SIG-M5 treated with dmso at 0.1 percent for 504 hours (cell line): ENCODE measurements around the gene VPS16.
A peak's percentile ranks its signal among the peaks of the same experiment; 100 is the strongest.

ENCODE experiments used
- DNase-seq: peaks from one replicate; lab custom pipeline; 2025; ENCODE audit not compliant: unreplicated experiment; lab: John Stamatoyannopoulos, UW

VPS16 gene

DNA sequence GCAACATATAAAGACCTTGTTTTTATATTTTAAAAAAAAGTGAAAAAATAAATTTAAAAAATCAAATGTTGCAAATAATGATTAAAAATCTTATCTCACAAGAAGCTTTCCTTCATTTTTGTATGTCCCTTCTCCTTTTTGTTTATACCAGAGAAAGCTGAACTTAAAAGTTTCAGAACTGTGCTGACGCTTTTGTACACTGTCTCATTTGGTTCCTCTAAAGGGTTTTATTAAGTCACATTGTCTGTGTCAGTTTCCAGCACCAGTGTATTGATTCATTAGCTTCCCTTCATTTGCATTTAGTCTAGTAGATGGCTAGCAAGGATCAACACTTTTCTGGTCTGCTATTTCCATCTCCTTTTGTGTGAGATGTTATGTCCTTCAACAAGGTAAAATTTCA is 6.8 kb upstream of the VPS16 start:
- DNase-seq: no peak

DNA sequence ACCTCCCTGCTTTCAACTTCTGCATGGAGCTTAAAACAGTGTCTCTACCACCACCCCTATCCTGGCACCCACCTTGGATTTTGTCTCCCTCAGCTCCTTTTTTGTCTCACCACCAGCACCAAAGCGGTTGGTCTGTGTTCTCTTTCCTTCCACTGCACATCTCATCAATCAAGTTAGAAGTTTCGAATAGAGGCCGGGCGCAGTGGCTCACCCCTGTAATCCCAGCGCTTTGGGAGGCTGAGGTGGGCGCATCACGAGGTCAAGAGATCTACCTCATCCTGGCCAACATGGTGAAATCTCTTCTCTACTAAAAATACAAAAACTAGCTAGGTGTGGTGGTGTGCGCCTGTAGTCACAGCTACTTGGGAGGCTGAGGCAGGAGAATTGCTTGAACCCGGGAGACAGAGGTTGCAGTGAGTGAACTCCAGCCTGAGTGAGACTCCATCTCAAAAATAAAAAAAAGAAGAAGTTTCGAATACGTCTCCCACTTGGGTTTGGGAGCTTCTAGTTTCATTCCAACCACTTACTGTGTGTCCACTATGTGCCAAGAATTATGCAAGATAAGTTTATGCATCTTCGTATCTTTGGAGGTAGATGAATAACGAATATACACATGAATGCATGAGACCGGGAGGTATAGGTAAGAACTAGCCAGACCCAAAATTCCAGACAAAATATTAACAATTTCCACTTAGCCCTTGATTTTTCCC is 6.0 kb upstream of the VPS16 start:
- DNase-seq: no peak

DNA sequence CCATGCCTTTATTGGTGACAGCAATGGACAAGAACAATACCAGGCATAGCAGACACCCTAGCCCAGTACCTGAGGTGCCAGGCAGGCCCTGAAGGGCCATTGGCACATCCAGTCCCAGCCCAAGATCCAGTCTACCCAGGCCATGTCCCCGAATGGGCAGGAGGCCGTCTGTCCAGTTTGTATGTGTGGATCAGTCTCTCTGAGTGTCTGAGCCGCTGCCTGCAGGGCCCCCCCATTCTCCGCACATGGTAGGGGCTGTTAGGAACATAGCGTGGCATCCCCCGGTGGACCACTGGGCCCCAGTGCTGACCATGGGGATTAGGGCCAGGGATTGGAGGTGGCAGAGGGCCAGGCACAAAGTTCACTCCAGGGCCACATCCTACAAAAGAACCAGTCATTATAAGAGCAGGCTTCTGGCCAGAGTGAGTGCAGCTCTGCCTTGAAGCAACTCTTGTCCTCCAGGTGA is 5.2 kb upstream of the VPS16 start:
- no peak for DNase-seq

DNA sequence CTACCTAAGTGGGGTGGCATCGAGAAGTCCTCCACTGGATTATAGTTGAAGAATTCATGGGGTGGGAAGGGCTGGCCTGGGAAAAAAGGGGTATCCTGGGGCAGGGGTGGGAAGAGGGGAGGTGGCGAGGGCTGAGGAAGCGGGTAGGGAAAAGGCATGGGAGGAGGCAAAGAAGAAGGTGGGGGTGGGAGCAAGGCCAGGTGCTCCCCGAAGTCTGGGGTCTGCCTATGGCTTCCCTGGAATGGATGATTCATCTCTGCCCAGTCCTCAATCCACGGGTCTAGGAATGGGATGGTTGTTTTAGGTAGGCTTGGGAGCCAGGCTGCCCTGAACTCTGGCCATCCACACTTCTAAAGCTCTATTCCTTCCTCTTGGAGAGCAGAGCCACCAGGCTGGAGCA is 4.5 kb upstream of the VPS16 start:
- no peak for DNase-seq

DNA sequence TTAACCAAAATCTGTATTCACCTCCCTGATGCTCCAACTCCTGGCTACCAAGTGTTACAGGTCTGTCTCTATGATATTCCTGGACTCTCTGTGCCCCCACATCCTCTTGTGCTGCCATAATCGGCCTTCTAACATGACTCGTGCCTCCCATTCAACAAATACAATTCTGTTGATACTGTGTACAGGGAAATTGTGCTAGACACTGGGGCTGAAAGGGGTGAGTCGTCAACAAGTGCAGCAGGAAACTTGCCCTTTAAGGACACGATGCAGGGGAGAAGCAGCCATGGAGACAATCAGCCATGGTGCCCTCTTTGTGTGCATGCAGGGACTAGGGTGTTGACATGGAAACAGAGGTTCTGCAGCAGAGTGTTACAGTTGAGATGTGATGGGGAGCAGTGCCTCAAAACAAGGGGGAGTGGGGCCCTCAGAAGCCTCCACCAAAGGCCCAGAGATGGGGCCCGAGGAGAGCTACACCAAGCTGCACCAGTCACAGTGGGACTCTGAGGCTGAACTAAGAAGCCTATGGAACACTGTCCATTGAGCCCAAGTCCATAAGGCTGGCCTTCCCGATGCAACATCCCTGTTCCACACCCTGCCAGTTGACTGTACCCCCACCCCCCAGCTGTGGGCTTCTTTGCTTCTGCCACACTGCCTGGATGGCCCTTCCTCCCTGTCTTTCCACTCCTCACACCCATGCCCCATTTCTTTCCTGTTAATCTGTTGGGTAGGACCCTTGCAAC is 3.2 kb upstream of the VPS16 start:
- no peak for DNase-seq

DNA sequence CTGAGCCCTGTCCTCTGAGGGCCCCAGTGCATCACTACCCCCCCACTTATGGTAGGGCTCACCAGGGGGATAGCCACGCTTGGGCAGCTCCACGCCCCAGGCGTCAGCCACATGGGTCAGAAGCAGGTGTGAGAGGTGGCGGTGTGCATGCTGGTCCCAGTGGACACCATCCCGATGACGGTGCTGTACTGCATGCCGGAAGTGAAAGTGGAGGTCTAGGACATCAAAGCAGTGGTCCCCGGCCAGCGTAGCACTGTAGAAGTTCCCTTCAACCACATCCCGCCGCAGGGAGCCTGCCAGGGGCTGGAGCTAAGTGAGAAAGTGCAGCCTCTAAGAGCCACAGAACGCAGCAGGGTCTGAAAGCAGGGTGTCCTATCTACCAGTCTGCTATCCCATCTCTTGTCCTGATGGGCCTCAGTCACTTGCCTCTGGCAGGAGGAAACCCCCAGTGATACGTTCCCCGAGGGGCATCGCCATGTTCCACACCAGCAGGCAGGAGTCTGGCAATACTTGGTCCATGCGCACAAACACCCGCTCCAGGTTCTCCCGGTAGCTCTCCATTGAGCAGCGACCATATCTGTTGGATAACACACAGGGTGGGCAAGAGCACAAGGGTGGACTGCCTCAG is 2.3 kb upstream of the VPS16 start:
- no peak for DNase-seq

DNA sequence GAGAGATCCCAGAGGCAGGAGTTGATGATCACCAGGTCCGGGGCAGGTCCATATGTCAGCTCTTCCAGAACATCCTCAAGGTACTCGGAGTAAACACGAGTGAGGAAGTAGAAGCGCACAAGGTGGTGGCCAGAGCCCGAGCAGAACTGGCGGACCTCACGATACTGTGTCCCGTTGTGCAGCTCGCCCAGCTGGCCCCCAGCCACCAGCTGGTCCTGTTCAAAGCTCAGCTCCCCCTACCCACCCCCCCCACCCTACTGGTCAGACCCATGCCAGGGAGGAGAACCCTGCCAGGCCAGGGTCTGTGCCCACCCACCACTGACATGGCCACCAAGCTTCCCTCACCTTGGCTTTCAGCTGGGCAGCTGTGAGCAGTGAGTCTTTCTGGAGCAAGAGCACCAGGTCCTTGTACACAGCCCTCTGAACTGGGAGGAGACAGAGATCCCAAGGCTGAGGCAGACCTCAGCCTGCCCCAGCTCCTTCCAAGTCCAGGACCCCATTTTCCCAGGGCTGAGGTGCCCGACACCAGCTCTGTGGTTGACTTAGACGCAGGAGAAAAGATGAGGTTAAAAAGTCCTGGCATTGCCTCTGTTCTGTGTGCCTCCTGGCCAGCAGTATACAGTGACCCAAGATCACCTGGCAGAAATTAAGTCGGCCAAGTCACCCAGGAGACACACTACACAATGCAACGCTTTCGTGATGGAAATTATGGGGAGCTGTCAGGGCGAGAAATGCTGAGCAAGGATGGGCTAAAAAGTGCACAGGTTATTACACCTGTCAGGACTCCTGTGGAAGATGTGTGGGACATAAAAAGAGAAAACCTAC is 1.5 kb upstream of the VPS16 start:
- no peak for DNase-seq

DNA sequence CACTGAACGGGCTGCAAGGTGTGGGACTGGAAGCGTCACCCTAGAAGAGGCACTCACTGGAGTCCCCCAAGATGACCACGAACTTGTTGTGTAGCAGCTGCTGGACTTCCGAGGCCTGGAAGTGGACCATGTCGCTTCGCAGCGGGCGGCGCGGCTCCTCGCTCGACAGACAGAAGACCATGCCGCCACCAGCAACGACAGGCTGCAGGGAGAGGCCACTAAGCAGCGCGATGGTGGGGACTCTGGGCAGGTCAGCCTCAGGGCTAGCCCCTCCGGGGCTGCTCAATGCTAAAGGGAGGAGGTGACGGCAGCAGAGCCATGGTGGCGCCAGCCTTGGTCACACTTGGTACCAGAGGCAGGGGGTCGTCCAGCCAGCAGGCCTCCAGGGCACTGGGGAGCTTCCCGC is 810 bp upstream of the VPS16 start:
- DNase-seq: no peak

DNA sequence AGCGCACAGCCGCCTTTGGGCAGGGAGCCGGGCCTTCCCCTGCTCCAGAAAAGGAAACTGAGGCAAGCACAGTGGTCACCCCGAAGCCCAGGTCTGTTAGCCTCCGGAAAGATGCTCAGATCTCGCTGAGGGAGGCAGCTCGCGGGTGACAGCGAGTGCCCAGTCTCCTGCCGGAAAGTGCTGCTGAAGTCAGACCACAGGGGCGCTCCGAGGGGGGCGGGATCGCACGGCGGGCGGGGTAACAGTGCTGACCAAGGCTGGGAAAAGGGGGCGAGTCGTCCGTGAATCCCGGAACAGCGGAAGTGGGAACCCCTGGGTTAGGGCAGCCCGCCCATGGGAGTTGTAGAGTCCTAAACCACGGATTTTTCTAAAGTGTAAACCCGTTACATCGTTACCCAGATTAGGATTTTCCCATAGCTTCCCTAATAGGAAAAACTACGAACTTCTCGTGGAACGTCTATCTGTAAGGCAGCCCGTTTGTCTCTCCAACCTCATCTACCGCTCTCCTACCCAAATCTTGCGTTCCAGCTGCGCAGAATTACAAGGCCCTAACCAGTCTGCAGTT is 504 bp downstream of the VPS16 start:
- DNase-seq: peak; percentile 22

DNA sequence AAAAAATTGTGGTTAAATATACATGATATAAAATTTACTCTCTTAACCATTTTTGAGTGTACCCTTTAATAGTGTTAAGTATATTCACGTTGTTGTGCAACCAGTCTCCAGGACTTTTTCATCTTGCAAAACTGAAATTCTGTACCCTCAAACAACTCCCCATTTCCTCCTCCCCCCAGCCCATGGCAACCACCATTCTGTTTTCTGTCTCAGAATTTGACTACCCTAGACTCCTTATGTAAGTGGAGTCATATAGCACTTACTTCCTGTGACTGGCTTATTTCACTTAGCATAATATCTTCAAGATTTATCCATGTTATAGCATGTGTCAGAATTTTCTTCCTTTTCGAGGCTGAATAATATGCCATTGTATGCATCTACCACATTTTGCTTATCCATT is 5.1 kb downstream of the VPS16 start:
- no peak for DNase-seq

DNA sequence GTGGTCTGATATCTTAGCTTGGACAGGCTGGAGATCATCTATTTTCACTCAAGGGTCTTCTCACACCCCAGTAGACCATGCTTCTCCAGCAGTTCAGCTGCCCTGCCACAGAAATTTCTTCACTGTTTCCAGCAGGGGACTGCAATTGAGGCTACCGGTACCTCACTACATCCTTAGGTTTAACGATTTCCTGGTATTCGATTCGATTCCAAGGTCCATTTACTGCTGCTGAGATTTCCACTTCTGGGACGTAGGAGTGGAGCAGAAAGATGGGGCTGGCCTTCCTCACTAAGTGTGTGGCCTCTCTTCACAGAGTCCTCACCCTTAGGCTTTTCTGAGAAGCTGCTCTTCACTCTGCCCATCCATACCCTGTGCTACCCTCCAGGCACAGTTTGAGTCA is 6.2 kb downstream of the VPS16 start:
- DNase-seq: no peak

DNA sequence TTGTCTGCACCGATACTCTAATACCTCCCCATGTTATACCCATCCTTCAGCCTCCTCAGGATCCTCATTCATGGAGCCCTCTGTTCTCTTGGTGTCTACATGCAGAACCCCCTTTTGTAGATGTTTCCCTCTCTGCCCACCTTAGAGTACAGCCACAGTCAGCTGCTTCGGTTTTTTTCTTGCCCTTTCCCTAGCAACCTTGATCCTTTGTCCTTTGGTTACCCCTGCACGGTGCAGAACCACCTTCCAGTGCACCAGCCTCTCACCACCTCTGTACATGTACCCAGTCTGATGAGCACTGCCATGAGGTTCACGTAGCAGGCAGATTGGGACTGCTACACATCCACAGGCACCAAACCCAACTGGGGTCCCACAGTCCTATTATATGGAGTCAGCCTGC is 7.3 kb downstream of the VPS16 start:
- DNase-seq: no peak

DNA sequence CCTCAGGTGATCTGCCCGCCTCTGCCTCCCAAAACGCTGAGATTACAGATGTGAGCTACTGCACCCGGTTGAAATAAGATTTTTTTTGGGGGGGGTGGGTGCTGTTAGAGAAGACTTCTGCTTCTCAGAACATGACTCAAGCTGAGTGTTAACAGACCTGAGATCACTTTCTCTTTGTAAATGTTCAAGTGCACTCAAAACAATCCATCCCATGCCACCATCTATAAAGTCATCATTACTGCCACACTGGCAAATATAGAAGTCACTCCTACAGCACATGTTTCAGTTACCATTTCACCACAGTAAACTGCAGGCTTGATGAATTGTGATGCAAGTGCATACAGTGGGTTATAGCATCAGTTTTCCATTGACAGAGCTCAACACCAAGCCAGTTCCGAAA is 9.0 kb downstream of the VPS16 start:
- no peak for DNase-seq

DNA sequence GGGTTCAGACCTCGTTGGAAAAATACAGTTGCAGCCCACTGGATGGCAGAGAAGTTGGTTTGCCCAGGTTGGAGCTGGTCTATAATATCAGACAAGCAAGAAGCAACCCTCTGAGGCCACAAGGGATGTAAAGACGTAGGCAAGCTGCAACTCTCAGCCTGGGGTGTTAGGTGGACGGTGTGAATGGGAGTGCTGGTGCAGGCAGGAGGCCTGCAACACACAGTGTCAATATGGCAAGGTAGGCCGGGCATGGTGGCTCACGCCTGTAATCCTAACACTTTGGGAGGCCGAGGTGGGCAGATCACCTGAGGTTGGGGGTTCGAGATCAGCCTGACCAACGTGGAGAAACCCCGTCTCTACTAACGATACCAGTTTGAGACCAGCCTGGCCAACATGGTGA is 10.5 kb downstream of the VPS16 start:
- no peak for DNase-seq

DNA sequence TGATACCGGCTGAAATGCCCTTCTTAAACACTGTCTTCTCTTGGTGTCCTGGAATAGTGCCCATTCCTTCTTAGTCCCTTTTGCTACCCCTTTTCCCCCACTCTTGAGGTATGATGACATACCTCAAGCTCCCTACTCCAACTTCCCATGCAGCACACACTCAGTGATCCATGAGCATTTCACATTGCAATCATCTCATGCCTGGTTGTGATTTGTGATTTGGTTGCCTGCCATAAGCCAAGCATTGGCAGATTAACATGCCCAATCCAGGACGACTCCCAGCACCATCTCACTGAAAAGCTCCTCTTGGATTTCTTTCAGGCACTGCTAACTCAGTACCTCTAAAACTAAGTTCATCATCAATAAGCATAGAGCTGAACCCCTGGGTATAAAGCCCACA is 18.0 kb downstream of the VPS16 start:
- no peak for DNase-seq

DNA sequence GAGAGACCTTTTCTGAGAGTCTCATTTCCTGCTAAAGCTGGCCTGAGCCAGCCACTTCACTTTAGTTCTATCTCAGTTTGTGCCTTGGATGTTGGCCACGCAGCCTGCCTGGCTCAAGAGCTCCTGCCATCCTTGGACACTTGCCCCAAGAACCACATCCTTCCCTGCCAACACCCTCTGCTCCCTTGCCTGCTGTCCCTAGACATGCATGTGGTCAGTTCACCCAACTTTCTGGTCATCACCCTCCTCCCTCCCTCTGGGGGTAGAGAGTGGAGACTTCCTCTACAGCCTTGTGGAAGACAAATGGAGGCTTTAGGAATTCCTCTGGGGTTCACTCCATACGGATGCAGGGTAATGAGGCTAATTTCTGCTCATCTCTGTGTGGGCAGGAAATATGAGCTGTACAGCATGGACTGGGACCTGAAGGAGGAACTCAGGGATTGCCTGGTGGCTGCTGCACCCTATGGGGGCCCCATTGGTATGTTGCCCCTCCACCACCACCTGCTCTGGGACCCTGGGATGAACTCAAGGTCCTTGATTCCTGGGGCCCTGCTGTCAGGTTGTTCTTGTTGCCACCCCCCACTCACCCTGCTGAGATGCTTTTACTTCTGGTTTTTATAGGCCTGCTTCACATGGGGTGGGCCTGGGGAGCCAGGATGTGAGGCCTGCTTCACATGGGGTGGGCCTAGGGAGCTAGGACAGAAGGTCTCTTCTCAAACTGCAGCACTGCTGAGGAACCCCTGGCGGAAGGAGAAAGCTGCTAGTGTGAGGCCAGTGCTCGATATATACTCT is 19.0 kb downstream of the VPS16 start:
- DNase-seq: no peak

DNA sequence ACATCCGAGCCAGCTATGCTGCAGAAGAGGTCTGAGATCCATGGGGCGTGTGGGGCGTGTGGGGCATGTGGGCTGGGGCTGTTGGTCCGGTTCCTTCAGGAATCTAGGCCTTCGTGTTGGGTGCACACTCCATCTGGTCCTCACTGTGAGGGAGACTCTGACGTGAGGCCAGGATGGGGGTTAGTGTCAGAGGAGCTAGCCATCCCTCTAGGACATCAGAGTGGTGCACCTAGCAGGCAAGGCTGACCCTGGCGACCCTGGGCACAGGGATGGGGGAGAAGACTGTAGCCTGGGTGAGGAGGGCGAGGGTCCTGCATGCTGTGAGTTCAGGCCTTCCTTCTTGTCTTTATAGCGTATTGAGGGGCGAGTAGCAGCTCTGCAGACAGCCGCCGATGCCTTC is 24.1 kb downstream of the VPS16 start:
- no peak for DNase-seq

DNA sequence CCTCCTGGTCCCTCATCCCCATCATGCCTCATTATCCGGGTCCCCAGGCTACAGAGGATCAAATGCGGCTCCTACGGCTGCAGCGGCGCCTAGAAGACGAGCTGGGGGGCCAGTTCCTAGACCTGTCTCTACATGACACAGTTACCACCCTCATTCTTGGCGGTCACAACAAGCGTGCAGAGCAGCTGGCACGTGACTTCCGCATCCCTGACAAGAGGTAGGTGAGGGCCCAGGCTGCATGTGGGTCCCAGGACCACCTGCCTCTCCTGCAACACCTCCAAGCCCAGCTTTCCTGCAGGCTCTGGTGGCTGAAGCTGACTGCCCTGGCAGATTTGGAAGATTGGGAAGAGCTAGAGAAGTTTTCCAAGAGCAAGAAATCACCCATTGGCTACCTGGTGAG is 24.6 kb downstream of the VPS16 start:
- no peak for DNase-seq

DNA sequence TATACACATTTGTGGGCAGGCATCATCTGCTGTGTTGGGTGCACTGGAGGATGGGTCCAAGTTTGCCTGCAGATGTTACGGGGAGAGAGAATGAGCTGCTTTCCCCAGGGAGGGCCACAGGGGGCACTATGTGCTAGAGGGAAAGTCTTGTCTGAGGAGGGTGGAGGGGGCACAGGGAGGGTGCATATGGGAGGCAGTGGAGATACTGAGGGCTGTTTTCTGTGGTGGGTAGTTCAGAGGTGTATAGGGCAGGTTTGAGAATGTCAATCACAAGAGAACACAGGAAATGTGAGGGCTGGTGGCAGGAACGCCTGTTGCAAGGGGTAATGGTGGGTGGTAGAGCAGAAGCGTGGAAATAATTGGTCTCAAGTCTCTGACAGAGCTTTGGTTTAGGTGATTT is 25.1 kb downstream of the VPS16 start:
- DNase-seq: no peak

DNA sequence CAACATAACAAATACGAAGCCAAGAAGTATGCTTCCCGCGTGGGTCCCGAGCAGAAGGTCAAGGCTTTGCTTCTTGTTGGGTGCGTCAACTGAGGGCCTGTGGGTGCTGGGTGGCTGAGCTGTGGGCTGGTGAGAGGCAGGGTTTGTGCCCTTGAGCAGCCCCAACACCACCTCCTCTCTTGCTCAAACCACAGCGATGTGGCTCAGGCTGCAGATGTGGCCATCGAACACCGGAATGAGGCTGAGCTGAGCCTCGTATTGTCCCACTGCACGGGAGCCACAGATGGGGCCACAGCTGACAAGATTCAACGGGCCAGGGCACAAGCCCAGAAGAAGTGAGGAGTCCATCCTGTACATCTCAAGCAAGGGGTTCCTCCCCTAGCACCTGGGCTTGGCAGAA is 25.7 kb downstream of the VPS16 start:
- no peak for DNase-seq
